ENCODE data around the gene RHOH.

RHOH gene

GRCh38 chr4:40197879-40198689 lies 1.3 kb downstream of the RHOH start:
- in situ Hi-C loops (cut with MboI; ENCODE audit: low sequenced_read_pairs, unreplicated experiment) = no loop called here
- TF ChIP-seq CTCF (IDR thresholded peaks at IDR 0.05; ENCODE audit: borderline replicate concordance, control extremely low read depth, extremely low read depth, insufficient read depth, missing control alignments) = no peak
- no peak for DNase-seq (ENCODE audit: low spot score)

DNA sequence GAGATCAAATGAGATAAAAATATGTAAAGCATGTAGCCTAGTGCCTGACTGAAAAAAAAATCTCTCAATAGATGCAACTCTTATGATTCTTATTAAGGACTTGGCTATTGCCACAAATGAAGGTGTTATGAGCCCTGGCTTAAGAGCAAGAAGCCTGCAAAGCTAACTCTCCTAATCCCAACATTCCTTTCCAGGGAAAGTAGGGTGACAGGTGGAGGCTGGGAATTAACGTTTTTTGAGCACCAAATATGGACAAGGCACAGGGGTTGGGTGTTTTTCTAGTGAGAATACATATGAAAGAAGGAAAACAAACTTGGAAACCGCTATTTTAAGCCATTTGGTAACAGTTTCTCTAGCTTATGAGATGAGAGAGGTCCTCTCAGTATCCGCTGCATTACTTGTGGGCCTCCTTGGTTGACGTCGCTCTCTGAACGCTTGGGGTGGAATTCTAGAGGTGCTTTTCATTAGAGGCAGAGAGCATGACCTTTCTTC lies 2.4 kb downstream of the RHOH start:
- in situ Hi-C loops (cut with MboI; ENCODE audit: low sequenced_read_pairs, unreplicated experiment) = no loop called here
- no peak for TF ChIP-seq CTCF (IDR thresholded peaks at IDR 0.05; ENCODE audit: borderline replicate concordance, control extremely low read depth, extremely low read depth, insufficient read depth, missing control alignments)
- no peak for DNase-seq (ENCODE audit: low spot score)

GRCh38 chr4:40199999-40200874 lies 3.4 kb downstream of the RHOH start:
- no peak for TF ChIP-seq CTCF (IDR thresholded peaks at IDR 0.05; ENCODE audit: borderline replicate concordance, control extremely low read depth, extremely low read depth, insufficient read depth, missing control alignments)
- in situ Hi-C loops (cut with MboI; ENCODE audit: low sequenced_read_pairs, unreplicated experiment) = loop anchor here (25.0 kb wide), 1 partner anchor 112 kb away; no protein-coding TSS in a partner anchor

DNA sequence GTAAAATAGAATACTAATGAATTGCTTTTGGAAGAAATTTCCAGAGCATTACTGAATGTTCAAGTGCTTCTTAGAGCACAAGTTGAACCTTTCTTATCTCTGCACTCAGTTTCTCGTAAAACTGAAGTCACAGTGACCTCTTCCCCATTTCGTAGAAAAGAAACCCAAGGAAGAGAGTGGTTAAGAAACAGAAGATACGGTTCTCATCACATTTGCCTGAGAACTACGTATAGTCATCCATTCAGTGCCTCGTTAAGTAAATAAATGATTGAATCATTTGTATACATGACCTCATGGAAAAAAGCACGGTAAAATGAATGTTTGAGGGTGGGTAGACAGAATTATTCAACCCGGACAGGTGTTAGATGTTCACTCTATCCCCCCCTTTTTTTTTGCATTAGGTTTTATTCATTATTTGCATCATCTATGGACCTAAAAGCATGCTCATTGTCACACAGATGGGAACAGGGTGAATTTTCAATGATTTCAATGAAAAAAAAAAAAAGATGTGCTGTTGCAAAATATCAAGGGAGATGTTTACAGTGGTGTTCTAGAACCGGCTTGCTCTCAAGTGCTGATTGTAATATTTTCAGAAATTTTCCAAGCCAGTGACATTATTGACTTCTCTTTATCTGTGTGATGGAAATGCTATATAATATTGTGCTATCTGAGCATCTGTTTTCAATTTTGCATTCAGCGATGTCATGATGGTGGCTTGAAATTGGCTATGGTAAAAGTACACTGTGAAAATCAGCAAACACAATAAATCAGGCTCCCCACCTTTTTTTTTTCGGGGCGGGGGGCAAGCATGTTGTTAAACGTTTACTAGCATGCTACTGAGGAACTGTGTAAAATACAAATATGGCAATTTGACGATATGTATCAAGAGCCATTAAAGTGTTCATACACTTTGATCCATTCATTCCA lies 4.3 kb downstream of the RHOH start:
- no peak for TF ChIP-seq CTCF (IDR thresholded peaks at IDR 0.05; ENCODE audit: borderline replicate concordance, control extremely low read depth, extremely low read depth, insufficient read depth, missing control alignments)
- no peak for DNase-seq (ENCODE audit: low spot score)
- in situ Hi-C loops (cut with MboI; ENCODE audit: low sequenced_read_pairs, unreplicated experiment) = loop anchor here (25.0 kb wide), 1 partner anchor 111 kb away; no protein-coding TSS in a partner anchor

More at GRCh38 chr4:40199999-40200874, 3.4 kb downstream of the RHOH start:
- peak; percentile 40 for DNase-seq (ENCODE audit: low spot score)

- no peak for TF ChIP-seq CTCF (IDR thresholded peaks at IDR 0.05; ENCODE audit: borderline replicate concordance, control extremely low read depth, extremely low read depth, insufficient read depth, missing control alignments)
- DNase-seq (ENCODE audit: low spot score) = no peak
- in situ Hi-C loops (cut with MboI; ENCODE audit: low sequenced_read_pairs, unreplicated experiment) = loop anchor here (25.0 kb wide), 1 partner anchor 110 kb away; no protein-coding TSS in a partner anchor
Measured at GRCh38 chr4:40201898-40202297, 5.1 kb downstream of the RHOH start.
